ENCODE measurements around the gene SIAH1. TPM values are rescaled to one million over a fixed set of nuclear protein-coding genes. Genes with fewer than 3 reads are reported as not detected.
"Not testable (repeated sequence)": the region's sequence is repeated elsewhere in the genome, so short reads cannot be mapped to it uniquely, and the experiment has no call there.

SIAH1 gene
- total RNA-seq, 1 donor from 2014 or later = 27.6 TPM

- no peak for DNase-seq (ENCODE audit: low spot score)
Observed at GRCh38 chr16:48335961-48336360, 49.3 kb downstream of the SIAH1 start.

GRCh38 chr16:48334325-48334724 lies 50.9 kb downstream of the SIAH1 start:
- DNase-seq (ENCODE audit: low spot score) = no peak

GRCh38 chr16:48332978-48333377 lies 52.2 kb downstream of the SIAH1 start:
- DNase-seq (ENCODE audit: low spot score) = no peak

GRCh38 chr16:48330841-48331192 lies 54.4 kb downstream of the SIAH1 start:
- DNase-seq (ENCODE audit: low spot score) = no peak

GRCh38 chr16:48330189-48330840 lies 54.9 kb downstream of the SIAH1 start:
- no peak for DNase-seq (ENCODE audit: low spot score)

- DNase-seq (ENCODE audit: low spot score) = no peak
Observed at GRCh38 chr16:48329138-48329537, 56.1 kb downstream of the SIAH1 start.

- DNase-seq (ENCODE audit: low spot score) = no peak
Observed at GRCh38 chr16:48326915-48327314, 58.3 kb downstream of the SIAH1 start.

GRCh38 chr16:48323783-48324775 lies 61.1 kb downstream of the SIAH1 start:
- no peak for DNase-seq (ENCODE audit: low spot score)

GRCh38 chr16:48321317-48322036 lies 63.7 kb downstream of the SIAH1 start:
- no peak for DNase-seq (ENCODE audit: low spot score)

GRCh38 chr16:48318630-48319029 lies 66.6 kb downstream of the SIAH1 start:
- no peak for DNase-seq (ENCODE audit: low spot score)

- DNase-seq (ENCODE audit: low spot score) = no peak
Observed at GRCh38 chr16:48317614-48318315, 67.4 kb downstream of the SIAH1 start.

GRCh38 chr16:48317026-48317425 lies 68.2 kb downstream of the SIAH1 start:
- no peak for DNase-seq (ENCODE audit: low spot score)

- not testable (repeated sequence) for DNase-seq (ENCODE audit: low spot score)
Observed at GRCh38 chr16:48313905-48314304, 71.3 kb downstream of the SIAH1 start.

- no peak for DNase-seq (ENCODE audit: low spot score)
Observed at GRCh38 chr16:48310908-48311641, 74.1 kb downstream of the SIAH1 start.

Other genes with a start within 250 kb of the SIAH1 start
- gene ABCC12, start 229.4 kb downstream of the SIAH1 start, total RNA-seq = not detected
- 67.0 TPM for gene LONP2, start 141.1 kb downstream of the SIAH1 start, total RNA-seq
- 0.22 TPM for gene ABCC11, start 137.9 kb downstream of the SIAH1 start, total RNA-seq
- 44.8 TPM for gene N4BP1, start 224.8 kb upstream of the SIAH1 start, total RNA-seq